SJCRH30 (cell line): ENCODE results near the gene RABEPK. TPM values are rescaled to one million over a fixed set of nuclear protein-coding genes. Genes with fewer than 3 reads are reported as not detected.
"Not testable (repeated sequence)": the region's sequence is repeated elsewhere in the genome, so short reads cannot be mapped to it uniquely, and the experiment has no call there.

Experiments
- DNase-seq, 2 experiments: peaks; one replicate each; pipeline ENCODE4 v3.0.0-alpha.2; 2015 to 2020
- H3K27ac ChIP-seq: fragments of 250-450 bp; sonication (Bioruptor Pico); 2 replicates; pipeline ENCODE4 v1.5.1; 2020; ENCODE audit warnings: mild to moderate bottlenecking, moderate library complexity
- H3K27me3 ChIP-seq: fragments of 250-450 bp; sonication (Bioruptor Pico); 2 replicates; pipeline ENCODE4 v1.5.1; 2020; ENCODE audit warnings: mild to moderate bottlenecking, moderate library complexity
- H3K36me3 ChIP-seq: fragments of 250-450 bp; sonication (Bioruptor Pico); 2 replicates; pipeline ENCODE4 v1.5.1; 2020; ENCODE audit warnings: mild to moderate bottlenecking, moderate library complexity
- H3K4me1 ChIP-seq: fragments of 250-450 bp; sonication (Bioruptor Pico); 2 replicates; pipeline ENCODE4 v1.5.1; 2020; ENCODE audit warnings: mild to moderate bottlenecking, moderate library complexity
- H3K4me3 ChIP-seq: fragments of 250-450 bp; sonication (Bioruptor Pico); 2 replicates; pipeline ENCODE4 v1.5.1; 2020; ENCODE audit warnings: mild to moderate bottlenecking, moderate library complexity
- H3K9me3 ChIP-seq: fragments of 250-450 bp; sonication (Bioruptor Pico); replicated peaks from 2 replicates; pipeline ENCODE4 v1.5.1; 2020; ENCODE audit warnings: mild to moderate bottlenecking, moderate library complexity
- total RNA-seq: library from RNA; depleted of rRNA; stranded (reverse); fragments of >200 nt; shearing (Covaris generic); gene quantifications from 2 replicates; pipeline ENCODE4 v1.2.3, GENCODE V29; 2014

The RABEPK gene
- total RNA-seq, 1 experiment from 2014 or later: 29.9 TPM

DNA sequence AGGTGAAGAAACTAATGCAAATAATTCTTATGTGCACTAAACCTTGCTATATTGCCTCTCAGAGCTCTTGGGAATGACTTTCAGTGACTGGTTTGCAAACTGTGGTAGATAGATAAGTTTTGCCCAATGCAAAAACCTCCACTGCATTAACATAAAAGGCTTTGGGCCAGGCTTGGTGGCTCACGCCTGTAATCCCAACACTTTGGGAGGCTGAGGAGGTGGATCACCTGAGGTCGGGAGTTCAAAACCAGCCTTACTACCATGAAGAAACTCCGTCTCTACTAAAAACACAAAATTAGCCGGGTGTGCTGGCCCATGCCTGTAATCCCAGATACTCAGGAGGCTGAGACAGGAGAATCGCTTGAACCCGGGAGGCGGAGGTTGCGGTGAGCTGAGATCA, 33.8 kb downstream of the RABEPK start:
- not testable (repeated sequence) for DNase-seq, H3K27me3 ChIP-seq, H3K4me1 ChIP-seq, H3K27ac ChIP-seq, H3K4me3 ChIP-seq, H3K9me3 ChIP-seq
- peaks cover 63% of the 10 kb centered on the region for H3K36me3 ChIP-seq

- Histone ChIP-seq H3K27ac (no peak overlapping the region), H3K36me3 (peaks cover 77% of the 10 kb centered on the region), H3K9me3 (no peaks in the 10 kb centered on the region), H3K4me1 (peaks cover 12% of the 10 kb centered on the region), H3K27me3 (no peaks in the 10 kb centered on the region), H3K4me3 (no peak overlapping the region)
- DNase-seq: no peak
Observed at GRCh38 chr9:125235804-125236519, 35.6 kb downstream of the RABEPK start.

DNA sequence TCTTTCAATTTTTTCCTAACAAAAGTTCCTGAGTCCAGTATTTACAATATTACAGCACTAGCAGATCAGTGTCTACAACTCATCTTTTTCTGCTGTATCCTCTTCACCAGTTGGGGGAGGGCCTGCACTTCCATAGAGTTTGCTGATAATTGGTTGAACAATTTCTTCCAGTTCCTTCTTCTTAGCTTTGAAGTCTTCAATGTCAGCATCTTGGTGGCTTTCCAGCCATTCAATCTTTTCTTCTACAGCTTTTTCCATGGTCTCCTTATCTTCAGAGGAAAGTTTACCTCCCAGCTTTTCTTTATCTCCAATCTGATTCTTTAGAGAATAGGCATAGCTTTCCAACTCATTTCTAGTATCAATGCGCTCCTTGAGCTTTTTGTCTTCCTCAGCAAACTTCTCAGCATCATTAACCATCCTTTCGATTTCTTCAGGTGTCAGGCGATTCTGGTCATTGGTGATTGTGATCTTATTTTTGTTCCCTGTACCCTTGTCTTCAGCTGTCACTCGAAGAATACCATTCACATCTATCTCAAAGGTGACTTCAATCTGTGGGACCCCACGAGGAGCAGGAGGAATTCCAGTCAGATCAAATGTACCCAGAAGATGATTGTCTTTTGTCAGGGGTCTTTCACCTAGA, 36.3 kb downstream of the RABEPK start:
- DNase-seq, H3K4me3 ChIP-seq, H3K9me3 ChIP-seq, H3K27ac ChIP-seq, H3K27me3 ChIP-seq: not testable (repeated sequence)
- Histone ChIP-seq H3K36me3 (peaks cover 77% of the 10 kb centered on the region), H3K4me1 (peaks cover 12% of the 10 kb centered on the region)

DNA sequence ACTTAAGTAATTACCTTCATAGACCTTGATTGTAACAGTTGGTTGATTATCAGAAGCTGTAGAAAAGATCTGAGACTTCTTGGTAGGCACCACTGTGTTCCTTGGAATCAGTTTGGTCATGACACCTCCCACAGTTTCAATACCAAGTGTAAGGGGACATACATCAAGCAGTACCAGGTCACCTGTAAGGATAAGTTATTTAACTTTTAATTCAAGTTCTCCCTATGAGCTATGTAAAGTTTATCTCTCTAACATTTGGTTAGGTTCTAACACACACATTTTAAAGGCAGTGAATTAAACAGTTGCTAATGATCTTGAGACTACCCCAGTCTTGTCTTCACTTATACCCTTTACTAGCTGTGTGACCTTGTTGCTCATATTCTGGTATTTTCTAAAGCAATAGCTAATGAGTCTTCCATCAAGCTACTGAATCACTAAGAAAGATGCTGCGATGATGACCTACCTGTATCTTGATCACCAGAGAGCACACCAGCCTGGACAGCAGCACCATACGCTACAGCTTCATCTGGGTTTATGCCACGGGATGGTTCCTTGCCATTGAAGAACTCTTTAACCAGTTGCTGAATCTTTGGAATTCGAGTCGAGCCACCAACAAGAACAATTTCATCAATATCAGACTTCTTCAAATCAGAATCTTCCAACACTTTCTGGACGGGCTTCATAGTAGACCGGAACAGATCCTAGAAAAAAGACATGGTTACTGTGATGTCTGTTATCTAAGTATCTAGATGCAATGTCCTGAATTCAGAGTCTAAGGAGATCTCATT, 38.0 kb downstream of the RABEPK start:
- Histone ChIP-seq H3K27me3 (no peaks in the 10 kb centered on the region), H3K9me3 (no peaks in the 10 kb centered on the region), H3K4me3 (no peak overlapping the region), H3K27ac (no peak overlapping the region), H3K4me1 (peaks cover 12% of the 10 kb centered on the region), H3K36me3 (peaks cover 69% of the 10 kb centered on the region)
- no peak for DNase-seq

GRCh38 chr9:125238915-125239446, 38.6 kb downstream of the RABEPK start:
- H3K27me3 ChIP-seq: no peaks in the 10 kb centered on the region
- H3K36me3 ChIP-seq: peaks cover 63% of the 10 kb centered on the region
- no peak for DNase-seq
- peak overlapping the region; percentile 88; the same call in 1 of the 2 replicates for H3K4me3 ChIP-seq
- peaks cover 12% of the 10 kb centered on the region for H3K4me1 ChIP-seq
- H3K9me3 ChIP-seq: no peaks in the 10 kb centered on the region
- no peak overlapping the region for H3K27ac ChIP-seq

GRCh38 chr9:125239631-125240597, 39.6 kb downstream of the RABEPK start:
- H3K36me3 ChIP-seq: peaks cover 56% of the 10 kb centered on the region
- no peaks in the 10 kb centered on the region for H3K9me3 ChIP-seq
- no peaks in the 10 kb centered on the region for H3K27me3 ChIP-seq
- peak overlapping the region; percentile 88 for H3K4me3 ChIP-seq
- H3K27ac ChIP-seq: peak overlapping the region; percentile 70; the same call in 1 of the 2 replicates
- peaks cover 12% of the 10 kb centered on the region for H3K4me1 ChIP-seq
- DNase-seq: no peak

DNA sequence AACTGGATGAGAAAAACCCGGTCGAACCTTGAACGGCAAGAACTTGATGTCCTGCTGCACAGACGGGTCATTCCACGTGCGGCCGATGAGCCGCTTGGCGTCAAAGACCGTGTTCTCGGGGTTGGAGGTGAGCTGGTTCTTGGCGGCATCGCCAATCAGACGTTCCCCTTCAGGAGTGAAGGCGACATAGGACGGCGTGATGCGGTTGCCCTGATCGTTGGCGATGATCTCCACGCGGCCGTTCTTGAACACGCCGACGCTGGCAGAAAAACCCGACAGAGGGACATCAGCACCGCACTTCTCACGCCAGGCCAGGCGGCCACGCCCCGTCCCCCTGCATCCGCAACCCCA, 40.3 kb downstream of the RABEPK start:
- Histone ChIP-seq H3K36me3 (peaks cover 49% of the 10 kb centered on the region), H3K4me3 (peak overlapping the region; percentile 88), H3K9me3 (no peaks in the 10 kb centered on the region), H3K27me3 (no peaks in the 10 kb centered on the region), H3K27ac (peak overlapping the region; percentile 70), H3K4me1 (peaks cover 12% of the 10 kb centered on the region)
- peak; percentile 40 to 53 for DNase-seq

DNA sequence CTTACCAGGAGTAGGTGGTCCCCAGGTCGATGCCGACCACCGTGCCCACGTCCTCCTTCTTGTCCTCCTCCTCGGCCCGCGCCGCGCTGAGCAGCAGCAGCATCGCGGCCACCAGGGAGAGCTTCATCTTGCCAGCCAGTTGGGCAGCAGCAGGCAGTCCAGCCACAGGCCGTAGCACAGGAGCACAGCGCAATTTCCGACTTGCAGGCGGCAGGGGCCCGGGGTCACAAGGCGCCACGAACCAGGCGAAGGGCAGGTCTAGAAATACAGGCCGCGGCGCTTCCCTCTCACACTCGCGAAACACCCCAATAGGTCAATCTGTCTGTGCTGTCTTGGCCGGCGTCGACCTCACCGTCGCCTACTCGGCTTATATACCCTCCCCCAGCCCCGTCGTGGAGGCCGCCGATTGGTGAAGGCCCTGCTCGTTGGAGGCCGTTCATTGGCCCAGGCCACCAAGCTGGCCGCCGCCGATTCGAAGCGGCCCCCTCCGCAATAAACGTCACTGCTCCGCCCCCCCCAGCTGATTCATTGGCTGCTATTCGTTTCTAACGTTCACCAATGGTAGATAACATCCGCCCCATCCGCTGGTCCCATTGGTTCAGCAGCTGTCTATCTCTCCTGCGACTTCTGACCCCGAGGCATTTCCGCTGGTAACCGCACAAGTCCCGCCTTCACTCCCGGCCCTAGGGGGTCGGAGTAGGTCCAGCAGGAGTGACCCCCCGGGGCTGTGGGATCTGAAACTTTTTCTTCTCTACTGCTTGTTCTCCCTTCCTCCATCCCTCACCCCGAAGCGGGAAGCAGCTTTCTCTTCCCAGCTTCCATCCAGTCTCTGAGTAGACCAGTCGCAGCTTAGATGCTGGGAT, 40.9 kb downstream of the RABEPK start, which contains the start of gene HSPA5:
Gene HSPA5, minus strand, starts transcription at position 344 of the 863 bp plus-strand sequence. Its CDS starts 217 bp downstream, at position 127.
- Histone ChIP-seq H3K4me1 (peaks cover 12% of the 10 kb centered on the region), H3K4me3 (peak within 1 kb of the TSS; percentile 88), H3K9me3 (no peaks in the 10 kb centered on the region), H3K36me3 (peaks cover 43% of the 10 kb centered on the region), H3K27me3 (no peaks in the 10 kb centered on the region), H3K27ac (peak within 1 kb of the TSS; percentile 75)
- DNase-seq: peak; percentile 100

GRCh38 chr9:125241863-125242739, 41.8 kb downstream of the RABEPK start:
- H3K9me3 ChIP-seq: no peaks in the 10 kb centered on the region
- DNase-seq: peak in 1 of 2 experiments; percentile 60

GRCh38 chr9:125243792-125244260, 43.5 kb downstream of the RABEPK start:
- H3K27ac ChIP-seq: no peak overlapping the region
- no peaks in the 10 kb centered on the region for H3K9me3 ChIP-seq
- H3K36me3 ChIP-seq: peaks cover 17% of the 10 kb centered on the region
- no peak for DNase-seq
- no peak overlapping the region for H3K4me3 ChIP-seq
- no peaks in the 10 kb centered on the region for H3K27me3 ChIP-seq
- peaks cover 6% of the 10 kb centered on the region for H3K4me1 ChIP-seq

More at GRCh38 chr9:125241863-125242739, 41.8 kb downstream of the RABEPK start:
- Histone ChIP-seq H3K4me3 (peak overlapping the region; percentile 88), H3K27ac (peak overlapping the region; percentile 75), H3K4me1 (peaks cover 12% of the 10 kb centered on the region), H3K27me3 (no peaks in the 10 kb centered on the region), H3K36me3 (peaks cover 34% of the 10 kb centered on the region)

- H3K36me3 ChIP-seq: no peaks in the 10 kb centered on the region
- H3K27me3 ChIP-seq: no peaks in the 10 kb centered on the region
- H3K9me3 ChIP-seq: no peaks in the 10 kb centered on the region
- no peaks in the 10 kb centered on the region for H3K4me1 ChIP-seq
- no peak overlapping the region for H3K27ac ChIP-seq
- DNase-seq: no peak
- no peak overlapping the region for H3K4me3 ChIP-seq
Observed at GRCh38 chr9:125246261-125246667, 45.9 kb downstream of the RABEPK start.

GRCh38 chr9:125254231-125254630, 53.9 kb downstream of the RABEPK start:
- H3K9me3 ChIP-seq: no peaks in the 10 kb centered on the region
- no peaks in the 10 kb centered on the region for H3K4me1 ChIP-seq
- no peaks in the 10 kb centered on the region for H3K27me3 ChIP-seq
- no peaks in the 10 kb centered on the region for H3K36me3 ChIP-seq
- DNase-seq: no peak
- H3K27ac ChIP-seq: no peak overlapping the region
- H3K4me3 ChIP-seq: no peak overlapping the region
